ENCODE measurements around the gene GIT1. TPM values are rescaled to one million over a fixed set of nuclear protein-coding genes. Genes with fewer than 3 reads are reported as not detected.
"Not testable (repeated sequence)": the region's sequence is repeated elsewhere in the genome, so short reads cannot be mapped to it uniquely, and the experiment has no call there.

GIT1 gene
- total and polyA plus RNA-seq, 4 experiments from 2014 or later: 4.2 to 82.8 (median 51.9) TPM

- ChIA-PET POLR2A (ENCODE audit: partially characterized antibody) (interaction anchor here (0.7 to 10.2 kb wide), 5 partner anchors 8 to 614 kb away, joined by 3 to 115 read pairs (median 4); partner anchors contain the start of gene GIT1), CTCF (ENCODE audit: partially characterized antibody) (interaction anchor here (1.5 to 28.5 kb wide), 5 partner anchors 9 to 53 kb away, joined by 3 to 523 read pairs (median 7); partner anchors contain the start of gene CORO6)
- no peaks in the 10 kb centered on the region for H3K27me3 Mint-ChIP-seq
- no peaks in the 10 kb centered on the region for H3K9me3 Mint-ChIP-seq
- DNase-seq: no peak
- H3K4me1 Mint-ChIP-seq: peaks cover 19 to 55% (median 40%) of the 10 kb centered on the region in 4 donors
- intact Hi-C loops (cut with micrococcal nuclease): no loop called here
- H3K27ac Mint-ChIP-seq: peak overlapping the region; percentile 36 to 89 (median 73)
- no peaks in the 10 kb centered on the region for H3K9me3 ChIP-seq (ENCODE audit: control insufficient read depth in 1 of 2, low read length in 2 of 2)
- peaks cover 9% of the 10 kb centered on the region for H3K36me3 ChIP-seq (ENCODE audit: insufficient read depth, low read length)
- H3K36me3 Mint-ChIP-seq: peaks cover 6 to 19% of the 10 kb centered on the region in 2 donors
- no peak overlapping the region for H3K27ac ChIP-seq (ENCODE audit: low read depth, low read length)
- peaks cover 33% of the 10 kb centered on the region for H3K4me1 ChIP-seq (ENCODE audit: insufficient read depth, low read length)
- peak overlapping the region in 7 of 8 donors; percentile 5 to 62 (median 43) for H3K4me3 Mint-ChIP-seq
- H3K4me3 ChIP-seq (ENCODE audit: low read length in 2 of 2): no peak overlapping the region
- no peaks in the 10 kb centered on the region for H3K27me3 ChIP-seq (ENCODE audit: insufficient read depth, low read length)
Observed at GRCh38 chr17:29563816-29564215, 25.6 kb downstream of the GIT1 start.

- H3K36me3 Mint-ChIP-seq: peaks cover 6 to 16% of the 10 kb centered on the region in 2 donors
- intact Hi-C loops (cut with micrococcal nuclease): no loop called here
- ChIA-PET CTCF (ENCODE audit: partially characterized antibody) (interaction anchor here (2.0 to 28.5 kb wide), 3 partner anchors 10 to 54 kb away, joined by 7 to 523 read pairs (median 10); partner anchors contain the start of gene CORO6), POLR2A (ENCODE audit: partially characterized antibody) (interaction anchor here (1.0 to 1.8 kb wide), 3 partner anchors 9 to 52 kb away, joined by 3 to 8 read pairs (median 4); no protein-coding TSS in a partner anchor)
- no peak for DNase-seq
- Histone ChIP-seq H3K4me1 (ENCODE audit: insufficient read depth, low read length) (peaks cover 36% of the 10 kb centered on the region), H3K4me3 (ENCODE audit: low read length in 2 of 2) (no peak overlapping the region), H3K36me3 (ENCODE audit: insufficient read depth, low read length) (peaks cover 9% of the 10 kb centered on the region), H3K9me3 (ENCODE audit: control insufficient read depth in 1 of 2, low read length in 2 of 2) (no peaks in the 10 kb centered on the region), H3K27me3 (ENCODE audit: insufficient read depth, low read length) (no peaks in the 10 kb centered on the region), H3K27ac (ENCODE audit: low read depth, low read length) (no peak overlapping the region)
- peak overlapping the region in 4 of 7 donors; percentile 30 to 70 (median 55) for H3K27ac Mint-ChIP-seq
- no peaks in the 10 kb centered on the region for H3K27me3 Mint-ChIP-seq
- H3K4me1 Mint-ChIP-seq: peaks cover 21 to 55% (median 40%) of the 10 kb centered on the region in 4 donors
- no peaks in the 10 kb centered on the region for H3K9me3 Mint-ChIP-seq
- peak overlapping the region in 2 of 8 donors; percentile 4 to 13 for H3K4me3 Mint-ChIP-seq
Observed at GRCh38 chr17:29562615-29563014, 26.8 kb downstream of the GIT1 start.

GRCh38 chr17:29561554-29562517 lies 27.6 kb downstream of the GIT1 start:
- H3K36me3 ChIP-seq (ENCODE audit: insufficient read depth, low read length): peaks cover 9% of the 10 kb centered on the region
- no peaks in the 10 kb centered on the region for H3K9me3 Mint-ChIP-seq
- no peak overlapping the region for H3K27ac ChIP-seq (ENCODE audit: low read depth, low read length)
- H3K4me3 Mint-ChIP-seq: peak overlapping the region in 7 of 8 donors; percentile 42 to 69 (median 54)
- peak overlapping the region; percentile 60 to 87 (median 74) for H3K27ac Mint-ChIP-seq
- ChIA-PET CTCF (ENCODE audit: partially characterized antibody) (interaction anchor here (0.9 to 28.5 kb wide), 5 partner anchors 11 to 192 kb away, joined by 3 to 523 read pairs (median 7); partner anchors contain the start of gene CORO6), POLR2A (ENCODE audit: partially characterized antibody) (no interaction called here)
- H3K4me3 ChIP-seq (ENCODE audit: low read length in 2 of 2): no peak overlapping the region
- H3K36me3 Mint-ChIP-seq: peaks cover 6 to 16% of the 10 kb centered on the region in 2 donors
- no peaks in the 10 kb centered on the region for H3K27me3 Mint-ChIP-seq
- H3K27me3 ChIP-seq (ENCODE audit: insufficient read depth, low read length): no peaks in the 10 kb centered on the region
- peaks cover 42% of the 10 kb centered on the region for H3K4me1 ChIP-seq (ENCODE audit: insufficient read depth, low read length)
- no peak for DNase-seq
- intact Hi-C loops (cut with micrococcal nuclease): no loop called here
- H3K4me1 Mint-ChIP-seq: peaks cover 28 to 63% (median 48%) of the 10 kb centered on the region in 4 donors
- no peaks in the 10 kb centered on the region for H3K9me3 ChIP-seq (ENCODE audit: control insufficient read depth in 1 of 2, low read length in 2 of 2)

DNA sequence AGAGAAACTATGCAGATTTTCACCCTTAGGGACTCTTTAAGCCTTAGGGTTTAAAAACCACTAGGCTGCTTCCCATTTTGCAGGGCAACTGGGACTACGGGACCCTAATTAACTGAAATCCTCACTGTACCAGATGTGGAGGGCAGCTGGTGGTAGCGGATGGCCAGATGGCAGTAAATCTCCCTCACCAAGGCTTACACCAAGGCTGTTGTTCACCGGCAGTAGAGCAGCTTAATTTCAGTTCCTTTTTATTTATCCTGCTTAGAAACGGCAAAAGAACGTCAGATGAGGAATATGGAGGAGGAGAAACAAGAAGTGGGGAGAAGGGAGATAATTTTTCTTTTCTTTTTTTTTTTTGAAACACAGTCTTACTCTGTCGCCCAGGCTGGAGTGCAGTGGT lies 29.1 kb downstream of the GIT1 start:
- Histone ChIP-seq H3K4me1 (ENCODE audit: insufficient read depth, low read length) (peaks cover 35% of the 10 kb centered on the region), H3K4me3 (ENCODE audit: low read length in 2 of 2) (no peak overlapping the region), H3K27me3 (ENCODE audit: insufficient read depth, low read length) (no peaks in the 10 kb centered on the region), H3K27ac (ENCODE audit: low read depth, low read length) (no peak overlapping the region), H3K36me3 (ENCODE audit: insufficient read depth, low read length) (peaks cover 9% of the 10 kb centered on the region), H3K9me3 (ENCODE audit: control insufficient read depth in 1 of 2, low read length in 2 of 2) (no peaks in the 10 kb centered on the region)
- peaks cover 24 to 62% (median 41%) of the 10 kb centered on the region in 4 donors for H3K4me1 Mint-ChIP-seq
- no peak overlapping the region for H3K4me3 Mint-ChIP-seq
- peaks cover 6 to 11% of the 10 kb centered on the region in 2 donors for H3K36me3 Mint-ChIP-seq
- intact Hi-C loops (cut with micrococcal nuclease): no loop called here
- H3K9me3 Mint-ChIP-seq: no peaks in the 10 kb centered on the region
- no peak for DNase-seq
- POLR2A ChIA-PET (ENCODE audit: partially characterized antibody): no interaction called here
- H3K27ac Mint-ChIP-seq: no peak overlapping the region
- H3K27me3 Mint-ChIP-seq: no peaks in the 10 kb centered on the region
- CTCF ChIA-PET (ENCODE audit: partially characterized antibody): interaction anchor here (1.1 to 1.7 kb wide), 2 partner anchors 190 to 191 kb away, joined by 4 to 7 read pairs; no protein-coding TSS in a partner anchor

- Histone ChIP-seq H3K27me3 (ENCODE audit: insufficient read depth, low read length) (no peaks in the 10 kb centered on the region), H3K4me1 (ENCODE audit: insufficient read depth, low read length) (peaks cover 29% of the 10 kb centered on the region), H3K27ac (ENCODE audit: low read depth, low read length) (no peak overlapping the region), H3K9me3 (ENCODE audit: control insufficient read depth in 1 of 2, low read length in 2 of 2) (no peaks in the 10 kb centered on the region), H3K4me3 (ENCODE audit: low read length in 2 of 2) (no peak overlapping the region), H3K36me3 (ENCODE audit: insufficient read depth, low read length) (peaks cover 9% of the 10 kb centered on the region)
- H3K36me3 Mint-ChIP-seq: peaks cover 6 to 11% of the 10 kb centered on the region in 2 donors
- H3K9me3 Mint-ChIP-seq: no peaks in the 10 kb centered on the region
- H3K4me1 Mint-ChIP-seq: peaks cover 24 to 57% (median 38%) of the 10 kb centered on the region in 4 donors
- peak overlapping the region in 2 of 7 donors; percentile 19 to 29 for H3K27ac Mint-ChIP-seq
- ChIA-PET POLR2A (ENCODE audit: partially characterized antibody) (no interaction called here), CTCF (ENCODE audit: partially characterized antibody) (interaction anchor here (0.6 to 1.1 kb wide), 2 partner anchors 12 to 189 kb away, joined by 3 to 4 read pairs; no protein-coding TSS in a partner anchor)
- H3K4me3 Mint-ChIP-seq: no peak overlapping the region
- no peak for DNase-seq
- no peaks in the 10 kb centered on the region for H3K27me3 Mint-ChIP-seq
- intact Hi-C loops (cut with micrococcal nuclease): no loop called here
Observed at GRCh38 chr17:29559640-29560039, 29.8 kb downstream of the GIT1 start.

- CTCF ChIA-PET (ENCODE audit: partially characterized antibody); H3K27ac ChIP-seq (ENCODE audit: low read depth, low read length); H3K9me3 Mint-ChIP-seq; H3K4me3 ChIP-seq (ENCODE audit: low read length in 2 of 2); H3K9me3 ChIP-seq (ENCODE audit: control insufficient read depth in 1 of 2, low read length in 2 of 2); H3K36me3 Mint-ChIP-seq; H3K27me3 Mint-ChIP-seq; H3K36me3 ChIP-seq (ENCODE audit: insufficient read depth, low read length); POLR2A ChIA-PET (ENCODE audit: partially characterized antibody); intact Hi-C loops (cut with micrococcal nuclease); H3K4me3 Mint-ChIP-seq; DNase-seq; H3K27me3 ChIP-seq (ENCODE audit: insufficient read depth, low read length): not testable (repeated sequence)
- H3K4me1 ChIP-seq (ENCODE audit: insufficient read depth, low read length): peaks cover 20% of the 10 kb centered on the region
- H3K4me1 Mint-ChIP-seq: peaks cover 19 to 47% (median 28%) of the 10 kb centered on the region in 4 donors
- H3K27ac Mint-ChIP-seq: peak overlapping the region in 3 of 7 donors; percentile 47 to 77 (median 52)
Observed at GRCh38 chr17:29558139-29558538, 31.3 kb downstream of the GIT1 start.

GRCh38 chr17:29557739-29558116 lies 31.7 kb downstream of the GIT1 start:
- Histone ChIP-seq H3K27ac (ENCODE audit: low read depth, low read length) (no peak overlapping the region), H3K9me3 (ENCODE audit: control insufficient read depth in 1 of 2, low read length in 2 of 2) (no peaks in the 10 kb centered on the region), H3K4me3 (ENCODE audit: low read length in 2 of 2) (no peak overlapping the region), H3K4me1 (ENCODE audit: insufficient read depth, low read length) (peaks cover 20% of the 10 kb centered on the region), H3K36me3 (ENCODE audit: insufficient read depth, low read length) (peaks cover 9% of the 10 kb centered on the region), H3K27me3 (ENCODE audit: insufficient read depth, low read length) (no peaks in the 10 kb centered on the region)
- no peak for DNase-seq
- peaks cover 6% of the 10 kb centered on the region in 2 donors for H3K36me3 Mint-ChIP-seq
- H3K27ac Mint-ChIP-seq: peak overlapping the region in 3 of 7 donors; percentile 42 to 77 (median 47)
- ChIA-PET POLR2A (ENCODE audit: partially characterized antibody) (interaction anchor here (2.2 kb wide), 1 partner anchor 9 kb away, joined by 12 read pairs; the partner anchor contains the start of gene ABHD15), CTCF (ENCODE audit: partially characterized antibody) (no interaction called here)
- H3K27me3 Mint-ChIP-seq: no peaks in the 10 kb centered on the region
- H3K9me3 Mint-ChIP-seq: no peaks in the 10 kb centered on the region
- intact Hi-C loops (cut with micrococcal nuclease): no loop called here
- H3K4me1 Mint-ChIP-seq: peaks cover 17 to 43% (median 26%) of the 10 kb centered on the region in 4 donors
- no peak overlapping the region for H3K4me3 Mint-ChIP-seq

Data from CD4-positive, alpha-beta memory T cell (primary cell).